ENCODE results near the gene STARD6.

DNA sequence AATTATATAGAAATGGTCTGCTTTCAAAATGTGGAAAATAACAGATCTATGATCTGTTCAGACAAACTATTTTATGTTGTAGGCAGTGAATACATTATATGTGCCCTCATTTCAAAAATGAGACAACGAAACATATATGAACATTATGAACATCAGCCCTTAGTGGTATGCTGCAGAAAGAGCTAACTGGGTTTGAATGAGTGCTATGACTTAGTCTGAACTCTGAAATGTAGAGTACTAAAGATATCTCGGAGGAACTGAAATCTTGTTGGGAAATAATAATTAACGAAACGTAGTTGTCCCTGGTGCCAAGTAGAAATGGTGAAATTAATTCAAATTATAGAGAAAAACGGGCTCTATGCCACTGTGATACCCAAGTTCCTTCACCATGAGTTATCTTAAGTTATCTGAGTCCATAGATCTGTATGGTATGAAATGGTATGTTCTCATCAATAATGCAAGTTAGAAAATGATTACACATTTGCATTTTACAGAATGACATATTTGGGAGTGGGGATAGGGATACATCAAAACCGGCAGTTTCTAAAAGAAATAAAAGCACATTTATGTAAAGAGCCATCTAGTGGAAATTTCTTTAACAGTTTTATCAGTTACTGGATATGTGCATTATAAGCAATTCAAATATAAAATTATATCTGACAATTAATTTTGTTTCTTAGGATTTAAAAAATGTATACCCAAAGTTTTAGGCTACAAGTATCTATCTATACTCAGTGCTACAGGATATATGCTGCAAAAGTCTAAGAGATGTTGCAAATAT is 26.7 kb downstream of the STARD6 start:
- no peak for TF ChIP-seq EZH2 (IDR thresholded peaks at IDR 0.05; ENCODE audit: insufficient read depth, poor library complexity, severe bottlenecking)
- TF ChIP-seq EZH2phosphoT487 (IDR thresholded peaks at IDR 0.05; ENCODE audit: insufficient read depth, low read depth) = no peak
